ES-I3 (cell line): ENCODE data around the gene GAS7.

ENCODE experiments used
- H3K36me3 ChIP-seq: 2 replicates; pipeline ENCODE4 v1.6.1; 2013; ENCODE audit warnings: mild to moderate bottlenecking, low read length, control low read depth, moderate library complexity; ENCODE audit not compliant: insufficient read depth
- H3K4me1 ChIP-seq: 2 replicates; pipeline ENCODE4 v1.6.1; 2013; ENCODE audit warnings: mild to moderate bottlenecking, control low read depth, low read length; ENCODE audit not compliant: insufficient read depth
- H3K9ac ChIP-seq: 2 replicates; pipeline ENCODE4 v1.6.1; 2013; ENCODE audit warnings: low read depth, mild to moderate bottlenecking, low read length, moderate library complexity
- H3K9me3 ChIP-seq: 2 replicates; pipeline ENCODE4 v1.6.1; 2013; ENCODE audit warnings: mild to moderate bottlenecking, low read length, moderate library complexity; ENCODE audit not compliant: control insufficient read depth, insufficient read depth

Gene GAS7

GRCh38 chr17:10198509-10199249 is at the start of gene GAS7:
GAS7 (minus strand) TSS chr17:10198606.
- peak within 1 kb of the TSS; percentile 89 for H3K9ac ChIP-seq
- no peaks in the 10 kb centered on the region; the same call in 1 of the 2 replicates for H3K9me3 ChIP-seq
- H3K36me3 ChIP-seq = no peaks in the 10 kb centered on the region
- H3K4me1 ChIP-seq = no peaks in the 10 kb centered on the region

- H3K9ac ChIP-seq = no peak overlapping the region
- H3K4me1 ChIP-seq = no peaks in the 10 kb centered on the region
- no peaks in the 10 kb centered on the region for H3K36me3 ChIP-seq
- no peaks in the 10 kb centered on the region for H3K9me3 ChIP-seq
Observed at GRCh38 chr17:10247810-10248209, 49.4 kb upstream of the GAS7 start.

DNA sequence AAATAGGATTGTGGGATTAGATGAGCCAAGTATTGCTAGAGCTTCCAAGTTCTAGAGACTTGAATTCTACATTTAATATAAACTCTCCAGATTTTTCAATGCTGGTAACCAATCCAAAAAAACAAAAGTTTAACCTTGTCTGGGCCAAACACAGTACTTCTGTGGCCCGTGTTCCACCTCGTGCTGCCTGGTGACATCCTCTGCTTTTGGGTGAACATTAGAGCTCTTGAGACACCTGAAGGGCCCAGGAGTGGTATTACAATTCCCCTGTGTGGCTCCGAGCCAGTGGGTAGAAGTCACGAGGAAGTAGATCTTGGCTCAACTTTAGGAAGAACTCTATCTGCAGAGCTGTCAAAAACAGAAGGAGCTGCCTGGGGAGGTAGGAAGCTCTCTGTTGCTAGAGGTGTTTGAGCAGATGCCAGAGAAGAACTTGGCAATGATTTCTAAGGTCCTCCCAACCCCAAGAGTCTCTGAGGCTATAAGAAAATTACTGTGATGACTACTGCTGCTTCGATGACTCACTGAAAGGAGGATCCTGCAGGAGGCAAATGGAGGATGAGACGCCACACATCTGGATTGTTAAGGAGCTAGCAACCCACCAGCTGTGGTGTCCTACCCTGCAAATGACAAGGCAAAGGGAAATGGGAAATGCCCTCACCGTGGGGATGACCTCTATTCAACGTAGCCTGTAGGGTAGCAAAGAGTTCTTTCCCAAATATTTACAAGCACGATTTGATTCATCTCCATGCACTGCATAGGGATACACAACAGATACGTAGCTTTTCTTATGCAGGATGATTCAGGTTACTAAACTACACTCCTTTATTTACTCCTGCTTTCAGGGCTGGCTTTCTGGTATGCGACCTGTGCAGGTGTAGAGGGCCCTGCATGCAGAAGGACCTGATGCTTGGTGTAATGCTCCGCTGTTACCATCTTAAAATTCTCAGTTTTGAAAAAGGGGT is 45.8 kb upstream of the GAS7 start:
- Histone ChIP-seq H3K36me3 (no peaks in the 10 kb centered on the region), H3K9ac (no peak overlapping the region), H3K4me1 (no peaks in the 10 kb centered on the region), H3K9me3 (no peaks in the 10 kb centered on the region)

DNA sequence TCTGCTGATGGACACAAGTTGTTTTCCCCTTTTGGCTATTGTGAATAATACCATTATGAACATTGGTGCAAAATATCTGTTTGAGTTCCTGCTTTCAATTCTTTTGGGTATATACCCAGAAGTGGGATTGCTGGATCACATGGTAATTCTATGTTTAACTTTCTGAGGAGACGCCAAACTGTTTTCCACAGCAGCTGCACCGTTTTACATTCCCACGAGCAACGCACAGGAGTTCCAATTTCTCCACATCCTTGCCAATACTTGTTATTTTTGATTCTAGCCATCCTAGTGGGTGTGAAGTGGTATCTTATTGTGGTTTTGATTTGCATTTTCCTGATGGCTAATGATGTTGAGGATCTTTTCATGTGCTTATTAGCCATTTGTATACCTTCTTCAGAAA is 43.4 kb upstream of the GAS7 start:
- Histone ChIP-seq H3K9me3 (no peaks in the 10 kb centered on the region), H3K9ac (no peak overlapping the region), H3K36me3 (no peaks in the 10 kb centered on the region), H3K4me1 (no peaks in the 10 kb centered on the region)

GRCh38 chr17:10238661-10239060 is 40.3 kb upstream of the GAS7 start:
- Histone ChIP-seq H3K36me3 (no peaks in the 10 kb centered on the region), H3K4me1 (no peaks in the 10 kb centered on the region), H3K9me3 (no peaks in the 10 kb centered on the region), H3K9ac (no peak overlapping the region)

DNA sequence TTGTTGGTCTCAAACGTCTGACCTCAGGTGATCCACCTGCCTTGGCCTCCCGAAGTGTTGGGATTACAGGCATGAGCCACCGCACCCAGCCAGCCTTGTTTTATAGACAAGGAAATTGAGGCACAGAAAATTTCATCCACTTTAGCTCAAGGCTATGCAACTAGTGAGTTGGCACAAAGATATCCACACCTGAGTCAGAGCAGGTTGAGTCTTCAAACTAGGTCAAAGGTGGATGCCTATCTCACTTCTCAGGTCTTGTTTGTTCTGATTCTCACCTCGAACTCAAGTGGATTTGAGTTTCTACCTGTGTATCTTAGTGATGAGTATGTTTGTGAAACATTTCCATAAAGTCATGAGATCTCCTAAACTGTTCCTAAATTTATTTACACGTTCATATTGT is 35.6 kb upstream of the GAS7 start:
- H3K9me3 ChIP-seq = no peaks in the 10 kb centered on the region
- H3K36me3 ChIP-seq = no peaks in the 10 kb centered on the region
- H3K9ac ChIP-seq = no peak overlapping the region
- H3K4me1 ChIP-seq = no peaks in the 10 kb centered on the region

GRCh38 chr17:10233161-10233560 is 34.8 kb upstream of the GAS7 start:
- H3K36me3 ChIP-seq = no peaks in the 10 kb centered on the region
- no peaks in the 10 kb centered on the region for H3K9me3 ChIP-seq
- no peak overlapping the region for H3K9ac ChIP-seq
- no peaks in the 10 kb centered on the region for H3K4me1 ChIP-seq

DNA sequence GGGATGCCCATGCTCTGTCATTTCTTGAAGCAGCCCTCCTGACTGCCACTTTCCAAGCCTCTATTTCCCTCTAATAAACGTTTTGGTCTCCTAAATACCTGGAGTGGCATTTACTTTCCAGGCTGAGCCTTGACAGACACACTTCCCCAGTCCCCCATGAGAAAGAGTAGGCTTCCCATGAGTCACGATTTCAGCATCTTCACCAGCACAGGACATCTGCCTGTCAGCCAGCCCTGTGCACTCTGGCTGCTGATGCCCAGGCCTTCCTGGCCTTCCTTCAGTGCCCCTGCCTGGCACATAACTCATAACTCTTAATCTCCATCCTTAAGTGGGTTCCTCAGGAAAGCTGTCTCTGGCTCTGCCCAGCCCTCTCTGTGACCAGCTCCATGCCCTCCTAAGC is 30.8 kb upstream of the GAS7 start:
- no peaks in the 10 kb centered on the region for H3K9me3 ChIP-seq
- H3K36me3 ChIP-seq = no peaks in the 10 kb centered on the region
- no peaks in the 10 kb centered on the region for H3K4me1 ChIP-seq
- no peak overlapping the region for H3K9ac ChIP-seq

GRCh38 chr17:10226930-10227695 is 28.7 kb upstream of the GAS7 start:
- no peak overlapping the region for H3K9ac ChIP-seq

GRCh38 chr17:10224582-10225195 is 26.3 kb upstream of the GAS7 start:
- Histone ChIP-seq H3K36me3 (no peaks in the 10 kb centered on the region), H3K4me1 (no peaks in the 10 kb centered on the region), H3K9me3 (no peaks in the 10 kb centered on the region; the same call in 1 of the 2 replicates), H3K9ac (no peak overlapping the region)

More at GRCh38 chr17:10226930-10227695, 28.7 kb upstream of the GAS7 start:
- Histone ChIP-seq H3K36me3 (no peaks in the 10 kb centered on the region), H3K4me1 (no peaks in the 10 kb centered on the region), H3K9me3 (no peaks in the 10 kb centered on the region)

- peaks cover 7% of the 10 kb centered on the region; the same call in 1 of the 2 replicates for H3K4me1 ChIP-seq
- no peaks in the 10 kb centered on the region; the same call in 1 of the 2 replicates for H3K9me3 ChIP-seq
- no peaks in the 10 kb centered on the region; the same call in 1 of the 2 replicates for H3K36me3 ChIP-seq
- no peak overlapping the region for H3K9ac ChIP-seq
Observed at GRCh38 chr17:10219193-10219592, 20.8 kb upstream of the GAS7 start.

GRCh38 chr17:10217916-10218315 is 19.5 kb upstream of the GAS7 start:
- Histone ChIP-seq H3K9me3 (no peaks in the 10 kb centered on the region; the same call in 1 of the 2 replicates), H3K4me1 (peaks cover 7% of the 10 kb centered on the region; the same call in 1 of the 2 replicates), H3K9ac (no peak overlapping the region), H3K36me3 (no peaks in the 10 kb centered on the region; the same call in 1 of the 2 replicates)

DNA sequence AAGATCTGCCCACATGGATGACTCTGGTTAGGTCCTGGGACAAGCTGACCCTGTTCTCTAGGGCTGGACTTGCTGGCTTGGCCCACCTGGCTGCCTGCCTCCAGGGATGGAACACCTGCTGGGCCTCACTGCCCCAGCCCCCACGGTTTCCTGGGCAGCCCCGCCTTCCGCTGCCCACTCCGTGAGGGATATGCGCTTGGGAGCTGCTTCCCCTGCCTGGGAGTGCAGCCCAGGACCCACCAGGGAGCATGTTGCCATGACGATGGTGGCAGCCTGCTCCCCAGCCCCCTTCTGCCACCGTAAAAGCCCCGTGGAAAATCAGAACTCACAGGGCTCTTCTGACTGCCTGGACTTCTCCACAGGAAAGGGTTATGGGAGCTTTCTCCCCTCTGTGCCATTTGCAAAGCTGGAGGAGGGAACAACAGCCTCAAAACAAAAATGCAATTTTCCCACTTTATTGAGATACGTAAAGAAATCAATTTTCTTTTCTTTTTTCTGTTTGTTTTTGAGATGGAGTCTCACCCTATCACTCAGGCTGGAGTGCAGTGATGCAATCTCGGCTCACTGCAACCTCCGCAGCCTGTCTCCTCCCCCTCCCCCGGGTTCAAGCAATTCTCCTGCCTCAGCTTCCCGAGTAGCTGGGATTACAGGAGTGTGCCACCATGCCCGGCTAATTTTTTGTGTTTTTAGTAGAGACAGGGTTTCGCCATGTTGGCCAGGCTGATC is 18.0 kb upstream of the GAS7 start:
- Histone ChIP-seq H3K9me3 (no peaks in the 10 kb centered on the region; the same call in 1 of the 2 replicates), H3K4me1 (peaks cover 7% of the 10 kb centered on the region; the same call in 1 of the 2 replicates), H3K9ac (peak overlapping the region; percentile 12; the same call in 1 of the 2 replicates), H3K36me3 (no peaks in the 10 kb centered on the region; the same call in 1 of the 2 replicates)
